ENCODE measurements around the gene BATF3.

The BATF3 gene

DNA sequence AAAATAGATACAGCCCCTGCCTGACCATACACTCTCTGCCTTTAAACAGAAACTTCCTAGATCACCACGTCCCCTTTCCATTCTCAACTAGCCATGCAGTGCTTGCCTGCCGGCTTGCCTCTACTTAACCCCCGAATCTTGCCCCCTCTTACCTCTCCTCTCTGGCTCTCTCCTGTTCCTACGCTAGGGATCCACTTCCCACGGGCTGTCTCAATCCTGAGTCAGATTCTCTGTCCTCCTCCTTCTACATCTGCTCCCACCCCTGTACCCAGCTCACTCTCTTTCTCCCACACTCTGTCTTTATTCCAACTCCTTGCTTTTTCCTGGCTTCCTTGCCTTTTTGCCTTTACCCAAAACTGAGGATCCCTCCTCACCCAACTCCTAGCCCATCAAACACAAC, 61.7 kb downstream of the BATF3 start:
- no peak for DNase-seq (ENCODE audit: extremely low read depth in 1 of 2, low read depth in 1 of 2)

Data from activated CD8-positive, alpha-beta memory T cell treated with anti-CD3 and anti-CD28 coated beads for 1 hour (primary cell).